Kidney (tissue), 14 donors: ENCODE measurements around the gene ARHGEF17. TPM values are rescaled to one million over a fixed set of nuclear protein-coding genes. Genes with fewer than 3 reads are reported as not detected.

Experiments used
- DNase-seq, 5 donors: peaks; one replicate each; pipeline ENCODE4 v3.0.0-alpha.2; 2013 to 2020
- FAIRE-seq: peaks from 2 replicates; lab custom pipeline; 2012; peaks lifted over from hg19 to GRCh38; lab: Jason Lieb, UNC
- H3K27ac ChIP-seq, 2 donors: one replicate each; pipeline ENCODE4 v1.7.0; 2013; ENCODE audit warnings: low read depth in 2 of 2, low read length in 2 of 2, inconsistent platforms in 1 of 2
- H3K27me3 ChIP-seq: one replicate; pipeline ENCODE4 v1.7.1; 2013; ENCODE audit warnings: low read length, inconsistent platforms; ENCODE audit not compliant: control insufficient read depth, insufficient read depth
- H3K36me3 ChIP-seq, 3 donors: one replicate each; pipeline versions ENCODE4 v1.7.0 to v1.7.1; 2013; ENCODE audit warnings: low read length in 3 of 3, control low read depth in 1 of 3, inconsistent platforms in 1 of 3; ENCODE audit not compliant: insufficient read depth in 3 of 3, control insufficient read depth in 2 of 3
- H3K4me1 ChIP-seq, 3 donors: one replicate each; pipeline versions ENCODE4 v1.7.0 to v1.7.1; 2013; ENCODE audit warnings: low read length in 3 of 3, inconsistent platforms in 1 of 3, low read depth in 1 of 3; ENCODE audit not compliant: control insufficient read depth in 2 of 3, insufficient read depth in 2 of 3
- H3K4me3 ChIP-seq, 3 donors: one replicate each; pipeline versions ENCODE4 v1.7.0 to v1.8.1; 2013; ENCODE audit warnings: low read length in 3 of 3, control low read depth in 1 of 3, inconsistent platforms in 1 of 3
- H3K9ac ChIP-seq, 3 donors: one replicate each; pipeline versions ENCODE4 v1.7.0 to v1.7.1; 2013; ENCODE audit warnings: low read length in 3 of 3, control low read depth in 1 of 3, inconsistent platforms in 1 of 3
- H3K9me3 ChIP-seq, 3 donors: one replicate each; pipeline versions ENCODE4 v1.7.0 to v1.7.1; 2013; ENCODE audit warnings: low read length in 3 of 3, control low read depth in 1 of 3, inconsistent platforms in 1 of 3; ENCODE audit not compliant: control insufficient read depth in 2 of 3, insufficient read depth in 1 of 3
- intact Hi-C: fragments of 100-400 bp; cut with DNase I; formaldehyde crosslinking; loops from one replicate; pipeline ENCODE4 v1.11.1; 2022
- polyA plus RNA-seq: library from polyadenylated mRNA; stranded (reverse); fragments of 350-450 nt; fragmentation: Illumina TruSeq; extraction: RNeasy Lipid Tissue Mini Kit (QIAGEN cat#74804); gene quantifications from one replicate; pipeline ENCODE4 v1.2.3, GENCODE V29; 2014; ENCODE audit warnings: low read depth, low replicate concordance; ENCODE audit not compliant: insufficient read depth
- total RNA-seq: library from RNA; stranded (reverse); fragmentation: NEBNext Ultra II Directional; extraction: Animal tissue kit (Norgen Biotek cat#: 25700); gene quantifications from one replicate; pipeline ENCODE4 v1.2.1, GENCODE V29; 2021
- TF ChIP-seq, protein P1 (sequence below): IDR thresholded peaks from 3 replicates; pipeline ENCODE4 v1.5.1; 2012; ENCODE audit warnings: mild to moderate bottlenecking, moderate library complexity, borderline replicate concordance; ENCODE audit not compliant: insufficient read depth; ENCODE audit errors: extremely low read depth
- donor health status: control.
- donor health status: control.
- donor health status: control.
- donor health status: control.
- donor health status: control.
- donor health status: DM: yes; HTN: yes; CAD: no.
- donor health status: Normal renal cell carcinoma (clear cell type).

ARHGEF17 gene
- total and polyA plus RNA-seq, 2 donors from 2014 or later = 36.6 to 68.2 TPM

DNA sequence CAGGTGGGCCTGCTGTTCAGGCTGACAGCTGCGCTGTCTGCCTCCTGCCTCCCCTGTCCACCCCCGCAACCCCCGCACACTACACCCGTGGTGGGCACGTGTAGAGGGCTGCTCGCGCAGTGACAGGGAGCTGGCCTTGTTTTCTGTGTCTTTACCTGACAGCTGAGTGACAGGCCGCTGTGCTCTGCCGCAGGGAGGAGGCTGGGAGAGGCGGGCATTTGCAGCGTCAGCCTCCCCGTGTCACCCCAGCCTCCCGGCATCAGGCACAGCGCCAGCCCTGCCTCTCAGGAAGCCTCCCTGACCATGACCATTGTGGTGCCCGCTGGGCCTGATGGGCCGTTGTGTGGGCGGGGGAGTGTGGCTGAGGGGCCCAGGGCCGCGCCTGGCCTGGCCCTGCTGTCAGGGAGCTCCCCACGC, 36.1 kb downstream of the ARHGEF17 start:
- H3K9ac ChIP-seq = no peak overlapping the region
- intact Hi-C loops = loop anchor here (10.0 kb wide), 1 partner anchor 51 kb away; no protein-coding TSS in a partner anchor
- H3K27ac ChIP-seq = no peak overlapping the region
- no peaks in the 10 kb centered on the region for H3K9me3 ChIP-seq
- H3K4me3 ChIP-seq = no peak overlapping the region
- peaks cover 3 to 17% (median 8%) of the 10 kb centered on the region in 3 donors for H3K36me3 ChIP-seq
- TF ChIP-seq, protein P1, sequence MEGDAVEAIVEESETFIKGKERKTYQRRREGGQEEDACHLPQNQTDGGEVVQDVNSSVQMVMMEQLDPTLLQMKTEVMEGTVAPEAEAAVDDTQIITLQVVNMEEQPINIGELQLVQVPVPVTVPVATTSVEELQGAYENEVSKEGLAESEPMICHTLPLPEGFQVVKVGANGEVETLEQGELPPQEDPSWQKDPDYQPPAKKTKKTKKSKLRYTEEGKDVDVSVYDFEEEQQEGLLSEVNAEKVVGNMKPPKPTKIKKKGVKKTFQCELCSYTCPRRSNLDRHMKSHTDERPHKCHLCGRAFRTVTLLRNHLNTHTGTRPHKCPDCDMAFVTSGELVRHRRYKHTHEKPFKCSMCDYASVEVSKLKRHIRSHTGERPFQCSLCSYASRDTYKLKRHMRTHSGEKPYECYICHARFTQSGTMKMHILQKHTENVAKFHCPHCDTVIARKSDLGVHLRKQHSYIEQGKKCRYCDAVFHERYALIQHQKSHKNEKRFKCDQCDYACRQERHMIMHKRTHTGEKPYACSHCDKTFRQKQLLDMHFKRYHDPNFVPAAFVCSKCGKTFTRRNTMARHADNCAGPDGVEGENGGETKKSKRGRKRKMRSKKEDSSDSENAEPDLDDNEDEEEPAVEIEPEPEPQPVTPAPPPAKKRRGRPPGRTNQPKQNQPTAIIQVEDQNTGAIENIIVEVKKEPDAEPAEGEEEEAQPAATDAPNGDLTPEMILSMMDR = no peak
- DNase-seq (peak in 3 of 5 donors; percentile 39 to 69 (median 69)), FAIRE-seq (no peak)
- H3K4me1 ChIP-seq = peaks cover 0 to 40% (median 14%) of the 10 kb centered on the region in 3 donors
- H3K27me3 ChIP-seq = no peaks in the 10 kb centered on the region

DNA sequence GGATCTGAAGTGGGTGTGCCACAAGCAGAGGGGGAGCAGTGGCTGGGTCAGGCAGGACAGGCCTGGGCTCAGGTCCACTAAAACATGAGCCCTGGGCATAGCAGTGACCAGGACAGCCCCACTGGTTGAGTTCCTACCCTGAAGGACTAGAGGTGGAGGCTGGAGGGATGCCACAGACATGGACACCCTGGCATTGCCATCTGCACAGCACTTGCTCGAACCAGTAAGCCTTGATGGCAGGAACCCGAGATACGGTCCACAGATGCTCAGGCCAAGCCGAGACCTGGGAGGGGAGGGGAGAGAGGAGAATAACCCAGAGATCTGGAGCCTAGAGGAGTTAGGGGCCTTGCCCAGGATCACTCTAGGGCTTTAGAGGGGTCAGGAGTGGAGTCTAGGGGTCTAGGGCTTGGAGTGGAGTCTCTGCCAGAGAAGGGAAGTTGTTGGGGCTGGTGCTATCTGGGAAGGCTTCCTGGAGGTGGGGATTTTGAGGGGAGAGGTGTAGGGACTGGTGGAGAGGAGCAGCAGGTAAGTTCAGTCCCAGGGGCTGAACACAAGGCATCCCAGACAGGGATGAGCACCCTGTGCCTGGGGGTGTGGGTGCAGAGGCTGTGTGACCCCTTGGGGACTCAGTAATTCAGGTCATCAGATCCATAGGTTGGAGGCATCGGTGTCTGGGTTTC, 37.5 kb downstream of the ARHGEF17 start:
- intact Hi-C loops = loop anchor here (10.0 kb wide), 1 partner anchor 49 kb away; no protein-coding TSS in a partner anchor
- FAIRE-seq (no peak), DNase-seq (no peak)
- Histone ChIP-seq H3K9me3 (no peaks in the 10 kb centered on the region), H3K27ac (no peak overlapping the region), H3K4me3 (no peak overlapping the region), H3K36me3 (peaks cover 3 to 17% (median 8%) of the 10 kb centered on the region in 3 donors), H3K9ac (no peak overlapping the region), H3K27me3 (no peaks in the 10 kb centered on the region), H3K4me1 (peaks cover 0 to 33% (median 14%) of the 10 kb centered on the region in 3 donors)
- TF ChIP-seq, protein P1 = no peak

DNA sequence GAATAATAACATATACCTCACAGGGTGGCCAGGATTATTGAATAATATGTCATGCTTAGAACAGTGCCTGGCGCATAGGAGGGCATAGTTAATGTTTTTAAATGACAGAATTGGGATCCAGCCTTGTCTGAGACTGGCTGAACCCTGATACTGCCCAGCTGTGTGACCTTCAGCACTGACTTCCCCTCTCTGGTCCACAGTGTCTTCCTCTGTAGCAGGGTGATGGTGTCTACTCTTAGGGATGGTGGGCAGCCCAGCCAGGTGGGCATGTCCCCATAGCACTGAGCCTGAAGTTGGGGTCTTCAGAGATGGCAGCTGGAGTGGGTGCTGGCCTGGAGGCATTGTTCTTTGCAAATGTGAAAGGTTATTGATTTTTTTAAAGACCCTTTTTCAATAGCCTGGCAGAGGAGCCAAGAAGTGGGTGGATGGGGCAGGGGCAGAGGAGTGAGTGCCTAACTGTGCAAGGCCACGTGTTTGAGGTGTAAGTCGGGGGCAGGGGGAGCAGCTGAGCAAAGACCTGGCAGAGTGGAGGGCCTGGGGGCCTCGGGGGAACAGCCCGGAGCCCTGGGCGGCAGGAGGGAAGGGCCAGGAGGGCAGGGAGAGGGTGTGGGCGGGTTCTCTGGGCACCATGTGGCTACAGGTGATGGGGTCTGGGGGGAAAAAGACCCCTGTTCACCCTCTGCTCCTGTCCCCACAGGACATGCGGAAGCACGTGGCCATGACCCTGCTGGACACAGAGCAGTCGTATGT, 38.3 kb downstream of the ARHGEF17 start:
- intact Hi-C loops = loop anchor here (10.0 kb wide), 1 partner anchor 48 kb away; no protein-coding TSS in a partner anchor
- no peak for FAIRE-seq

More for the DNA sequence above, 38.3 kb downstream of the ARHGEF17 start:
- Histone ChIP-seq H3K4me3 (no peak overlapping the region), H3K27ac (no peak overlapping the region), H3K4me1 (peaks cover 0 to 30% (median 14%) of the 10 kb centered on the region in 3 donors), H3K9me3 (no peaks in the 10 kb centered on the region), H3K9ac (no peak overlapping the region), H3K27me3 (no peaks in the 10 kb centered on the region), H3K36me3 (peaks cover 3 to 17% (median 8%) of the 10 kb centered on the region in 3 donors)
- DNase-seq = no peak
- TF ChIP-seq, protein P1 = no peak
